SH-SY5Y (cell line): ENCODE data around the gene RBMS1.

Experiments
- GATA2 ChIP-seq: IDR thresholded peaks from 2 replicates; pipeline ENCODE4 v1.6.1; 2011; ENCODE audit warnings: mild to moderate bottlenecking, low read depth, low read length
- GATA3 ChIP-seq: IDR thresholded peaks from 2 replicates; pipeline ENCODE4 v1.6.1; 2011; ENCODE audit warnings: low read depth, mild to moderate bottlenecking, low read length, moderate library complexity

- TF ChIP-seq GATA3 (peak; percentile 83), GATA2 (peak; percentile 92)
Observed at GRCh38 chr2:160293391-160294091, 200.1 kb downstream of the RBMS1 start.
